ENCODE measurements around the gene OBI1.

The OBI1 gene

DNA sequence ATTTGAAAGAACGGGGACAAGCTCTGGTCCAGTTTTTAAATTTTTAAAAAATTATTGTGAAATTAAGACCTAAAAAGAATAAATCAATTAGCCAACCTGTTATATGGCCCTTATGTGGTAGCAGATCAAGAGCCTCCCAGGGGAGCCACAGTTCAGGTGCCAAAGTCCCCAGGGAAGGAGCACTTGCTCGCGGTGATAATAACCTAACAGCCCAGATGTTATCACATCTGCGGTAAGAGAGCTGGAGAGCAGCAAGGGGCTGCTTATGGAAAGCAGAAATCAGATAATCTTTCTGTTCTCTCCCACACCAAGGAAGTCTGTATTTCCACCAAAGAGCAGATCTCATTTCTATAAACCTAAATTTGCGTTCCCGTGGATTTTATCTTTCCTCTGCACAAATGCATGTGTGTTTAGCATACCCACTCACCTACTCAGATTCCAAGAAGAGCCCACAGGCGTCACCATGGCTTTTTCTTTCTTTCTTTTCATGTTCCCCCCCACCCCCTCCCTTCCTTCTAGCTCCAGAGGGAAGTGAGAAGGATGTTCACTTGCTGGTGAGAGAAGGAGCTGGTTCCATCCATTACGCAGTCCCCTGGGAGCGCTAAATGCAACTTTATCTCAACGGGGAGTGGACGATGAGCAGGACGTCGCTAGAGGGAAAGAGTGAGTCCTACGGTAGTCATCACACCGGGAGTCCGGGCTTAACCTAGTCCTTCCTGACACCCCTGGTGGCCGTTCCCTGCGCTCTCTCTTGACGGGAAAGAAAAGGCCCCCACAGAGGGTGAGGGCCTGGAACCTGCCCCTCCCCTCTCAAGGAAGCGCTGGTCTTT lies 54.0 kb downstream of the OBI1 start:
- in situ Hi-C loops (cut with HindIII; ENCODE audit: low sequenced_read_pairs), result no loop called here

DNA sequence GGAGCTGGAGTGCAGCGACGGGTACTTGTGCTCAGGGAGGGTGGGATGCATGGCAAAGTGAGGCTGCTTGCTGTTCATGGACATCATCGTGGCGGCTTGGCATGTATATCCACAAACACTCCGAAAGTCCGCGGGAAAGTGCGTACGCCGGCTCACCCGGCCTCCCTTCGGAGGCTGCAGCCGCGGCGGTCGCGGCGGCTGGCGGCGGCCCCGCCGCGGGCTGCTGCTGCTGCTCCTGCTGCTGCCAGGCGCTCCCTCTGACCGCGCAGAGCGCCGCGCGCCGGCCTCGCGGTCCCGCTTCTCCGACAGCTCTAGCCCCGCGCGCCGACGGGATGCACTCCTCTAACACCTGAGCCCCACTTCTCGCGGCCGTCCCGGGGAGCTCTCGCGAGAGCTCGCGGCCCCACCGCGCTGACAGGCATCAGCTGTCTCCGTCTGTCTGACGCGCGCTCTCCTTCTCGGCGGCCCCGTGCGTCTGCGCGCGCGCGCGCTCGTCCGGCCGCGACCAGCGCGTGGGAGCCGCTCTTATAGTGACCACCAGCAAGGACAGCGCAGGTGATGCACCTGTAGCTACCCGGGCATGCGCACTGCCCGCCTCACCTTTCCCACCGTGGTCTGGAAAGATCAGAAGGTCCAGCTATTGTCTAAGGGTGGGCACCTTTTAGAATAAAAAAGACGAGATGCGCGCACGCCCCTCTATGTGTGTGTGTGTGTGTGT lies 55.6 kb downstream of the OBI1 start, which contains the start of gene POU4F1:
POU4F1 (minus strand) TSS at position 313 of the 718 bp plus-strand sequence; CDS start at position 87, 226 bp downstream.
- in situ Hi-C loops (cut with HindIII; ENCODE audit: low sequenced_read_pairs), result no loop called here

DNA sequence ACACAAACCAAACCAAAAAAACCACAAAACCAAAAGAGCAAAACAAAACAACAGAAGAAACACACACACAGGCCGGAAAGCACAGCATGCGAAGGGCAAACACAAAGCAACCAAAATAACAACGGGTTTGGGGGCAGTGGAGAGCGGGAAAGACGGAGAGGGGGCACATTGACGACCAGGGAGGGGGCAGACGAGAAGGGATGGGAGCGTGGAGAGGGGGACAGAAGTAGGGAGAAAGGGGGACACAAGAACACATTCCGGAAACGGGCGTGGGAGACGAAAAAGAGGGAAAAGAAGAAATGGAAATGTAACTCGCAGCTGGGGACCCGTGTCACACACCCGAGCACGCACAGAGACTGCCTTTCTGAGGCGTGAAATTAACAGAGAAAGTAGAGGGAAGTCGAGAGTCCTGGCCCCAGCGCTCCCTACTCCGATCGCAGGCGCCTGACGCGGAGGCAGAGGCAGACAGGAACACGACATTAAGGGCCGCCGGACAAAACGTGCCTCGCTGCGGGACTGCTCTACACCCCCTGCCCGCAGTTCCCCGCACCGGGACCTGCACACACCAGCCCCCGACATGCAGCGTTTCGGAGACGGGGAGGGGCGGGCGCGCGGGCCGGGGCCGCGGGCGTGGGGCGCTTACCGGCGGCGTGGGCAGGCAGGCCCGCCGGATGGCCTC lies 56.3 kb downstream of the OBI1 start:
- in situ Hi-C loops (cut with HindIII; ENCODE audit: low sequenced_read_pairs), result no loop called here

DNA sequence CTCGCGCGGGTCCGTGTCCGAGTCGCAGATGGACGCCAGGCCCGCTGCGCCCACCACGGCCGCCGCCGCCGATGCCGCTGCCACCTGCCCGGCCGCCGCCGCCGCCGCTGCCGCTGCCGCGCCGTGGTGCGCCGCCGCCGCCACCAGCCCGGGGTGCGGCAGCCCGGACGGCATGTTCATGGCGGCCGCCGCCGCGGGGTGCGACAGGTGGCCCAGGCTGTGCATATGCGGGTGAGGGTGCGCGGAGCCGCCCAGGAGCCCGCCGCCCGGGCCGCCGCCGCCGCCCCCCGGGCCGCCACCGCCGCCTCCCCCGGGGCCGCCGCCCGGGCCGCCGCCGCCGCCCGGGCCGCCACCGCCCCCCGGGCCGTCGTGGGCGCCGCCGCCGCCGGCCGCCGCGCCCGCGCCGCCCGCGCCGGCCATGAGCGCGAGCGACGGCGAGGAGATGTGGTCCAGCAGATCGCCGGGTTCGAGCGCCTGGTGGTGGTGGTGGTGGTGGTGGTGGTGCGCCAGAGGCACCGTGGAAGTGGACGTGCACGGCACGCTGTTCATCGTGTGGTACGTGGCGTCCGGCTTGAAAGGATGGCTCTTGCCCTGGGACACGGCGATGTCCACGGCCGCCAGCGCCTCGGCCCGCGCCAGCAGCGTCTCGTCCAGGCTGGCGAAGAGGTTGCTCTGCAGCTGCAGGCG lies 56.9 kb downstream of the OBI1 start:
- in situ Hi-C loops (cut with HindIII; ENCODE audit: low sequenced_read_pairs), result no loop called here

DNA sequence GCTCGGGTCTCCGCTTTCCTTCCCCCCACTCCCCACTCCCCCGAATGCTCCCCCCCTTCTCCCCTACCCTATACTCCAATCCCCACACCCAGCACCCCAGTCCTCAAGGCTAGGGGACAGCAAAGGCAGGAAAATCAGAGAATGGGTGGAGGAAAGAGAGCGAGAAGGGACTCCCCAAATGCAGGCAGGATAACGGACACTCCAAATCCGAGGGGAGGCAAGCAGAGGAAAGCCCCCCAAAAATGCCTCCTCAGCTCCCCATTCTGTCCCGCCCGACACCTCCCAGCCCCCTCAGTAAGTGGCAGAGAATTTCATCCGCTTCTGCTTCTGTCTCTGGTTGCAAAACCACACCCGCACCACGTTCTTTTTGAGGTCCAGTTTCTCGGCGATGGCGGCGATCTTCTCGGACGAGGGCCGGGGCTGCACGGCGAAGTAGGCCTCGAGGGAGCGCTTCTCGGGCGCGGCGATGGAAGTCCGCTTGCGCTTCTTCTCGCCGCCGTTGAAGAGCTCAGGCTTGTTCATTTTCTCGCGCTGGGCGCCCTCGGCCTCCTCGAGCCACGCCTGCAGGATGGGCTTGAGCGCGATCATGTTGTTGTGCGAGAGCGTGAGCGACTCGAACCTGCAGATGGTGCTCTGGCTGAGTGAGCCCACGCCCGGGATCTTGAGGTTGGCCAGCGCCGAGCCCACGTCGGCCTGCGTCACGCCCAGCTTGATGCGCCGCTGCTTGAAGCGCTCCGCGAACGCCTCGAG lies 57.7 kb downstream of the OBI1 start:
- in situ Hi-C loops (cut with HindIII; ENCODE audit: low sequenced_read_pairs), result no loop called here

DNA sequence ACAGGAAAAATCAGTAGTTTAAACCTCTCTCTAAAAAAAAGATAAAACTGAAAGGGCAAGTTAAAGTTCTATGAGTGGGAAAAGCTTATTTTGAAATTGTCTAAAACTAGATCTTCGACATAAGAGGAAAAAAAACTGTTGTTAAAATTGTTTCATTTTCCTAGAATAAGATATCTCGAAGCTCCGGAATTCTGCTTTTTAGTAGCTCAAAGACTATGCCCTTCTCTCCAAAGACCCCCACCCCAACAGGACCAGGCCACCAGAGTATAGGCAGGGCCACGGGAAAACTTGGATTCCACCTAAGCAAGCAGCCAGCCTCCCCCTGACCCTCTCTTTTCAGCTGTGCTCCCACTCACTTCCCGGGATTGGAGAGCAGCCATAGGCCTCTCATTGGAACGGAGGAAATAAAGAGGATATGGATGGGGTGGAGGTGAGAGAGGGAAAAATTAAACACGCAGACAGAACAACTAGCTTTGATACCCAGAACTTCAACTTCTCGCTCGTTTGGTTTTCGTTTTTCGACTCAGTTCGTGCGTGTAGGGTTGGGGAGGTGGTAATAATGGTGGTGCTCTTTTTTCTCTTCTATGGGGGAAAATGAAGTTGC lies 58.6 kb downstream of the OBI1 start:
- in situ Hi-C loops (cut with HindIII; ENCODE audit: low sequenced_read_pairs), result no loop called here

DNA sequence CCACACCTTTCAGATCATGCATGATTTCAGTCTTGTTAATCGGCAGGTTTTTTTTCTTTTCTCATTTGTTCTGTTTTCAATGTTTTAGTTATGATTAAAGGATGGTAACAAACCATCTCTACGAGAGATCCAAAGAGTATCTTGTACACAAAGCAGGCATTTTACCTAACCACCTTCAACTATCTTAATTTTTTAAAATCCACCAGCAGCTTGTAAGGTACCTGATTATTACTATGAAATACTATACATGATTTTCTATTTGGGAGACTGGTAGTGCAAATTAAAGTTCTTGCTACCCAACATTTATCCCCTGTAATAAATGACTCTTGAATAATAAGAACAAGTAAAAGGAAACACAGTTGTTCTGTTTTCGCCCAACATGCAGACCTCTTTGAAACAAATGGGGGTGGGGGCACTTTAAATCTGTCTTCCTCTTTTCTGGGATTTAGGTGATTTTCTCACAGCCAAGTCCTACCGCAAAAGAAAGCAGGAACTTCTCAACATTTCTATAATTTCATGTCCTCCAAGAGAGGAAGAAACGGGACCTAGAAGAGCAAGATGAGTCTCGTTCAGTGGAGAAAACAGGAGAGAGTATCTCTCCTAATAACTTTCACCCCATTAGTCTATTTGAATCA lies 59.2 kb downstream of the OBI1 start:
- in situ Hi-C loops (cut with HindIII; ENCODE audit: low sequenced_read_pairs), result loop anchor here (25.0 kb wide), 1 partner anchor 462 kb away; no protein-coding TSS in a partner anchor

DNA sequence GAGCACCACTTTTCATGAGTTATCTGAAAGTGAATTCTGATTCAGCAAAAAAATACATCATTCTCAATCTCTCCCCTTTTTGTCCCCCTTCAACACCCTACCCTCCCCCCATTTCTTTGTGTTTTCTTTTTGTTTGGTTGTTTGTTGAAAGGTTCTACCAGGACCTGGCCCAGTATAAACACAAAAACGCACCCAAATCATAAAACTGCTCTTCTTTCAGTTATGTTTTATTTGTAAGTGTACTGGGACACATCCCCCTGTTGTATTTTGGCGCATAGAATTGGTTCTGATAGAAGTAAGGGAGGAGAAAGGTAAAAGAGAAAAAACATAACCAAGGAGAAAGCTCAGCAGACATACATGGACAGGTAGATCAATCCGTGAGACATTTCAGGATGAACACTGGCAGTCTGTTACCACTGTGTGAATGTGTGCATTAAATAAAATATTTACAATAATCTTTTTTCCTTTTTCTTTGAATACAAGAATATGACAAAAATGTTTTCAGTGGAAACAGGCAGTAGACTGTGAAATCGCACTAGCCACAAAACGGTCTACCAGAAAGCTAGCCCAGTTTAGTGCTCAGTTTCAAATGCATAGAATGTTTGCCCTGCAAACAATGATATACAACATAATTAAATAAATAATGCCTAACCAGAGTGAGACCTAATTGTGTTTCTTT lies 59.9 kb downstream of the OBI1 start:
- in situ Hi-C loops (cut with HindIII; ENCODE audit: low sequenced_read_pairs), result loop anchor here (25.0 kb wide), 1 partner anchor 462 kb away; no protein-coding TSS in a partner anchor

DNA sequence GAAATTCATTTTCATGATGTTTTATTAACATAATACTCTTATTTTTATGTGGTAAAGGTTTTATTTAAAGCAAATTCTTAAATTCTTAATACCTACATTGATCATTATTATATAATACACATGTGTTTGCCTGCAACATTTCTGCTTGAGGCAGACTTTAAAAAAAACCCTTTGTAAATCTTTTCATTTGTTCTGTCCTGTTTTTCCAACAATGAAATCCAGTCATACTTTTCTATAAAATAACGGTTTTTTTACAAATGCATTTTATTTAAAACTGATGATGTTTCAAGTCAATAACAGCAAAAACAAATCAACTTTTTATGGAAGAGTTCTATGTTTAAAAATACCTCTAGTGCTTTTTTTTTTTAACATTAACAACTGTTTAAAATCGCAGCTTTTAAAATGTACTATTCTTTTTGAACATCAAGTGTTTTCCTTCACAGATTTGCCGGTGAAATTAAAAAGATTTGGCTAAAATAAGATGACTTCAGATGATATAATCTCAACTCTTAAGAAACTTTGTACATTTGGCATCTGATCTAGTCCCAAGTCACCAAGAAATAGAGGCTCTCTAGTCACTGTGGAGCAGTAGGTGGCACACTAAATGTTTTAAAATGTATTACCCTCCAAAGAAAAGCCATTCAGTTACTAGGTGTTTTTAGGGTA lies 60.7 kb downstream of the OBI1 start:
- in situ Hi-C loops (cut with HindIII; ENCODE audit: low sequenced_read_pairs), result loop anchor here (25.0 kb wide), 1 partner anchor 461 kb away; no protein-coding TSS in a partner anchor

DNA sequence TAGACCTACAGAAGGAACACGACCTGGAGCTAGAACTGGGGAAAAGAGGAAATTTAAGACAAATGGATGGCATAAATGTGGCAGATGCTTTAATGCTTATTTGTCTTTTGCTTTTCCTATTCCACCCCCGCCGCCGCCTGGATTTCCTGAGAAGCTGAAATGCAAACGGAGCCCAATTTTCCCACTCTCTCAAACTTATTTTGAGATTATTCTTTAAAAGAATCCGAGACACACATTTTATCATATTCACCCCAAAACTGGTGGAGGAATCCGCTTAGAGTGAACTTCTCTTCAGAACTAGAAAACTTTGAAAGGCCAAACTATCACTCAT lies 61.4 kb downstream of the OBI1 start:
- in situ Hi-C loops (cut with HindIII; ENCODE audit: low sequenced_read_pairs), result loop anchor here (25.0 kb wide), 1 partner anchor 460 kb away; no protein-coding TSS in a partner anchor

DNA sequence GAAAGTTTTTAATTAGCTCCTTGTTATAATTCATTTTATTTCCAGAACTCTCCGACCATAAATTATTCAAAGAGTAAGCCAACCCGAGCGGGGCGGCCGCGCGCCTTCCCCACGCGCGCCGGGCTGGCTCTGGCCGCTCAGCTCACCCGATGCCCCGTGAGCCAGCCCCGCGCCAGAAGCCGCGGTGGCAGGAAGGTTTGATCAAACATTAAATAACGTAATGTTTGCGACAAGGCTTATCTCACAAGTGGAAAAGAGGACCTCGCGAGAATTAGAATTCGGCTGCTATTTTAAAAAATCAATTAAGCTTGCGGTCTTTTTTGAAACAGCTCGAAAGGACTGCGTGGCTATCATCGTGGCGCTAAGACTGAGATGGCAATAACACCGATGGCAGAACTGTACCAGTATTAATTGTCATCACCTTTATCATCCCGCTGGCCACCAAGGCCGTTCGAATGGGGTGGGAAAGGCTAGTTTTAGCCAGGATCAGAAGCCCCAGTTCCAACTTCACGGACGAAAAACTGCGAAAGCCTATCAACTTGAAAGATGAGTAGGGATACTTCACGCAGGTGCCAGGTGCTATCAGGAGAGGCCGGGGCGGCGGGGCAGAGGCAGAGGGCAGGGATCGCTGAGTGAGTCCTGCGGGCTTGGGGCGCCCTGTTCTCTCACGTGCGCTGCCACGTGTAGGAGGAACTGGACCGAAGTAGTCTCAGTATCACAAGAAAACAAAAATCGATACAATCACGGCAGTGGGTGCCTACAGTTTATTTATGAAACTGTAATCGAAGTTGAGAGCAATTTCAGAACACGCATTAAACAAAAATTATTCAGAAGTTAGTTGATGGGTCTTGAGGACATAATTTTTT lies 62.0 kb downstream of the OBI1 start:
- in situ Hi-C loops (cut with HindIII; ENCODE audit: low sequenced_read_pairs), result loop anchor here (25.0 kb wide), 1 partner anchor 460 kb away; no protein-coding TSS in a partner anchor

DNA sequence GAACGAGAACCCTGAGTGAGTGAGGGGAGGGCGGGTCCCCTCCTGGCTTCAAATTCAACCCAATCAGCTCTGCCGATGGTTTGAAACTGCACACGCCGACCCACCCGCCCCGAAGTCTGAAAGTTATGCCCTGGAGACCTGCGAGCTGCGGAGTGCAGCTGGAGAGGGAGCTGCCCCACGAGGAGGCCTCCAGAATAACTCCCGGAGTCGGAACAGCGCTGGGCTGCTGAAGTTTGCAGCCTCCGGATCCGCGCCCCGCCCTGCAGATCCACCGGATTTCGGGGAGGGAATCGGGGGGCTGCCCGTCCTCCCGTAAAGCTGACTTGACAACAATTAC lies 62.6 kb downstream of the OBI1 start:
- in situ Hi-C loops (cut with HindIII; ENCODE audit: low sequenced_read_pairs), result loop anchor here (25.0 kb wide), 1 partner anchor 459 kb away; no protein-coding TSS in a partner anchor

DNA sequence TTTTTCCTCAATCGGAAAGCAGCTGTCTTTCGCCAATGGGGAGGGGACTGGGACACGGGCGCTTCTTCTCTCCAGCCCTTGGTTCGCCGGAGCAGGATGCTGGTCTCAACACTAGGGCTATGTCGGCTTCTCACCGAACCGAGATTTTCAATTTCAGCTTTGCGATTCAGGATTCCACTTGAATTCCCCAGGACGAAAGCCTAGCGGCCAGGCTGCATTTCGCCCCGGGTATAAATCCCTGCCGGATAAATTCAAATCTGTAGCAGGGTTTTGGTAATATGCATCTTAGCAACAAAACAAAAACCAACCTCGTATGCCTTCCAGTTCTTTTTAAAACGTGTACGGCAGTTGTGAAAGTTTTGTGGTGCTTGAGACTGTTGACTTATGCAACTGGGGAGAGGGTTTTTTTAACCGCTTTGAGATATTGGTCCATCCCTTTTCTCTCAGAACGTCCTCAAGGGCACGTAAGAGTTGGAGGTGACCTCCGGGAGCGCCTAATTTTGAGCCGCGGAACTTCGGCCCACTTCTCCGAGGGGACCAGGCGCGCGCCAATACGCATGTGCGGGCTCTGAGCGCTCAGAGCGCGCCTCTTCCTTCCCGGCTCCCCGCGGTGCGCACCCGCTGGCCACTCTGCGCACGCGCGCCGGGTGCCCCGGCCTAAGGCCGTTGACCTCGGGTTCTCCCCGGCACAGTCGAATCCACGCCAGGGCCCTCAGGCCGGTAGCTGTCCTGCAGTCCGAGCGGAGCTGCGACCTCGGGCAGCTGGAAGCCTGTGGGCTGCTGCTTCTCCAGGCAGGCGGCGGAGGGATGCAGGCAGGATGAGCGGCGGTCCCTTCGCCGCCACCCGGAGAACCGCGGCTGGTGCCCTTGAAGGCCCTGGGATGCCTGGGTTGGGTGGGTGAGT lies 63.2 kb downstream of the OBI1 start:
- in situ Hi-C loops (cut with HindIII; ENCODE audit: low sequenced_read_pairs), result loop anchor here (25.0 kb wide), 1 partner anchor 458 kb away; no protein-coding TSS in a partner anchor

DNA sequence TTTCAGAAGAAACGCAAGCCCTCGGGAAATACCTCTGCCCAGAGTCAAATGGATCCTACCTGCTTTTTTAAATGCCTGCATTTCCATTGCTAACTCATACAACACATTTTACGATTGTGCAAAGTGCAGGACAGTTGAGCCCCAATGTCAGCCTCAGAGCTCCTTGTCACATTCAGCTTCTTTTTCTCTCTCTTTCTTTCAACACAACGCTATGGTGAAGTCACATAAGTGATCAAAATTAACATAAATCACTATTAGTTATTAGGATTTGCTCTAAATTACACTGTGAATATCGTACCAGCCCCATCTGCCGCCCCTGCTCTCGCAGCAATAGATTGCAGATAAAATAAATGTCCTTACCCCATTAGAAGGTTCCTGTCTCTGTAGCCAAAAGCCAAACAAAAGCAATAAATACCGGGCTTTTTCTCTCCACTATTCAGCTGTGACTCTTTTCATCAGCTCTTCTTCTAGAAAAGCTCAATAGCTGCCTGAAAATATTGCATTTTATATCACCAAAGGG lies 64.4 kb downstream of the OBI1 start:
- in situ Hi-C loops (cut with HindIII; ENCODE audit: low sequenced_read_pairs), result loop anchor here (25.0 kb wide), 1 partner anchor 457 kb away; no protein-coding TSS in a partner anchor

DNA sequence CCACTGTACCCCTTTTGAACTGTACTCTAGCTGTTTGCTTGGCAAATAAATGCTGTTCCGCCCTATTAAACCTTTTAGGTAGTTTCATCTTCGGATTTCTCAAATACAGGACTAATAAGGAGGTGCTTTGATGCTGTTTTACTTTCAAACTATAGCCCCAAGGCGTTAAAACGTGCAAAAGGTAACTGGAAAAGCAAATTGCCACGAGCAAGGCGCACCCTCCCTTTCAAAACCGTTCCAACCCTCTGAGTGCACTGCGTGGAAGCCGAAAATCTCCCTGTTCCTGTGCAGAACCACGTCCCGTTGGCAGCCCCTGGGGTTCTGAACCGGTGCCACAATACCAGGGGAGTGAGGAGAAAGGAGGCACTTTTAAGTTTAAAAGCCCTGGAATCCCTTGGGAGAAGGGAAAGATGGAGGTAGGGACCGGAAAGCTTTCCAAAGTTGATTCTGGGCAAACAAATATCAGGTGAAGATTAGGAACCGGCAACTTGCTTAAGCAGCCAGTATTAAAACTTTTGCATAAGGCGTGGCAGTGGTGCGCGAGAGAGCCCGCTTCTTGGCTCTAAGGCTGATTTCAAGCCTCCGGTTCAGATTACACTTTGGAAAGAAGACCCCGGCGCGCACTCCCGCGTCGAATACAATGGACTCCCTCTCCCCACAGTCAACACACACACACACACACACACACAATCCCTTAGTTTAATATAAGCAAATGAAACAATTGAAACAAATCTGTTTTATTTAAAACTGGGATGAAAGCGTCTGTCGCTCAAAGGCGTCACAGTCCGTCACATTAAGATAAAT lies 65.1 kb downstream of the OBI1 start:
- in situ Hi-C loops (cut with HindIII; ENCODE audit: low sequenced_read_pairs), result loop anchor here (25.0 kb wide), 1 partner anchor 457 kb away; no protein-coding TSS in a partner anchor
